Stimulated activated CD4-positive, alpha-beta T cell treated with anti-CD3 and anti-CD28 coated beads, Interleukin-2, amount 100 ng/mL, for 24 hours (primary cell): Measurements from ENCODE around the gene HCRTR1.

Source experiments
- DNase-seq, 2 donors: peaks; one replicate each; pipeline ENCODE4 v3.0.0-alpha.2; 2020

The HCRTR1 gene

GRCh38 chr1:31617218-31617915 is at the start of gene HCRTR1:
Gene HCRTR1 (plus strand): TSS chr1:31617689. CDS start chr1:31619193, 1,504 bp downstream.
- DNase-seq: no peak

GRCh38 chr1:31567956-31568570 is 49.4 kb upstream of the HCRTR1 start:
- DNase-seq: no peak

GRCh38 chr1:31568895-31569595 is 48.4 kb upstream of the HCRTR1 start:
- DNase-seq: no peak

GRCh38 chr1:31569596-31570173 is 47.8 kb upstream of the HCRTR1 start:
- DNase-seq: no peak

- no peak for DNase-seq
These were observed 47.3 kb upstream of the HCRTR1 start for GRCh38 chr1:31570228-31570627.

- no peak for DNase-seq
These were observed 46.6 kb upstream of the HCRTR1 start for GRCh38 chr1:31570906-31571305.

- DNase-seq: no peak
These were observed 45.9 kb upstream of the HCRTR1 start for GRCh38 chr1:31571340-31572295.

GRCh38 chr1:31572323-31573104 is 45.0 kb upstream of the HCRTR1 start:
- no peak for DNase-seq

GRCh38 chr1:31573261-31573660 is 44.2 kb upstream of the HCRTR1 start:
- no peak for DNase-seq

- no peak for DNase-seq
These were observed 42.6 kb upstream of the HCRTR1 start for GRCh38 chr1:31574749-31575368.

GRCh38 chr1:31575369-31576140 is 41.9 kb upstream of the HCRTR1 start:
- DNase-seq: no peak

GRCh38 chr1:31576201-31576669 is 41.3 kb upstream of the HCRTR1 start, which contains the start of gene TINAGL1:
Gene TINAGL1 (plus strand): TSS chr1:31576515. CDS start chr1:31577149, 634 bp downstream.
- peak in 1 of 2 donors; percentile 11 for DNase-seq

GRCh38 chr1:31576743-31577455 is 40.6 kb upstream of the HCRTR1 start:
- no peak for DNase-seq

GRCh38 chr1:31577515-31578192 is 39.8 kb upstream of the HCRTR1 start:
- DNase-seq: no peak

GRCh38 chr1:31579374-31579773 is 38.1 kb upstream of the HCRTR1 start:
- DNase-seq: no peak

- no peak for DNase-seq
These were observed 37.0 kb upstream of the HCRTR1 start for GRCh38 chr1:31580513-31580870.

- DNase-seq: no peak
These were observed 36.4 kb upstream of the HCRTR1 start for GRCh38 chr1:31580891-31581603.
